ENCODE data around the gene IL2RA. TPM values are rescaled to one million over a fixed set of nuclear protein-coding genes. Genes with fewer than 3 reads are reported as not detected.

Gene IL2RA
- total RNA-seq, 1 experiment from 2014 or later, result 0.59 TPM

DNA sequence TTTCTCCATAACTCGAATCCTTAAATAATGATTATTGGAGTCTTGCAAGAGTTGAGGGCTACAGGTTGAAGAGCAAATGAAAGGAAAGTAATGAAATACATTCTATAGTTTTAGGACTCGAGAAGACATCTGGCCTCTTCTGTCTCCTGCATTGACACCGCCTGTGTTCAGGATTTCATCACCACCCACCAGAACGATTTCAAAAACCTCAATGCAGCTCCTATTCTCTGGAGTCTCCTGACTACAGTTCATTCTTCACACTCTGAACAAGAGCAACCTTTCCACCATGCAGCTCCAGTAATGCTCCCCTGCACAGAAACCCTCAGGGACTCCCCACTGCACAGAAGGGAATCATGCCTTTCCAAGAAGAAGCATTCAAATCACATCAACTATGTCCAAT lies 90.3 kb downstream of the IL2RA start:
- H3K9me2 ChIP-seq (ENCODE audit: insufficient read depth), result no peaks in the 10 kb centered on the region
- H3K4me1 ChIP-seq (ENCODE audit: control insufficient read depth in 1 of 2, insufficient read depth in 2 of 2, low read length in 2 of 2), result peaks cover 2 to 21% of the 10 kb centered on the region in 2 experiments; a peak in 3 of 4 replicates
- H3K4me3 ChIP-seq (replicated peaks in 1 of 2; ENCODE audit: low read depth in 1 of 2, low read length in 2 of 2), result no peak overlapping the region
- no peaks in the 10 kb centered on the region for H4K20me1 ChIP-seq (ENCODE audit: insufficient read depth)
- H3K27me3 ChIP-seq (ENCODE audit: insufficient read depth, low read length), result no peaks in the 10 kb centered on the region
- no TSS peak for BruUV-seq (replicated peaks)
- intact Hi-C loops (cut with micrococcal nuclease), result loop anchor here (10.0 kb wide), 1 partner anchor 113 kb away; the partner anchor contains the start of gene RBM17
- H3K9ac ChIP-seq (ENCODE audit: low read length), result no peak overlapping the region
- no peak overlapping the region for H3K27ac ChIP-seq (ENCODE audit: low read depth, low read length)
- H3K36me3 ChIP-seq (ENCODE audit: control insufficient read depth in 1 of 2, insufficient read depth in 2 of 2, low read length in 2 of 2), result no peaks in the 10 kb centered on the region
- RAD21 ChIA-PET (ENCODE audit: low non-redundant PET in 1 of 2, low total read pairs in 2 of 2, uncharacterized antibody in 2 of 2, unreplicated experiment in 2 of 2), result no interaction called here
- TF ChIP-seq POLR2A (IDR thresholded peaks at IDR 0.05; ENCODE audit: borderline replicate concordance, extremely low read depth, insufficient read depth, insufficient read length), result no peak
- TF ChIP-seq, protein P1, sequence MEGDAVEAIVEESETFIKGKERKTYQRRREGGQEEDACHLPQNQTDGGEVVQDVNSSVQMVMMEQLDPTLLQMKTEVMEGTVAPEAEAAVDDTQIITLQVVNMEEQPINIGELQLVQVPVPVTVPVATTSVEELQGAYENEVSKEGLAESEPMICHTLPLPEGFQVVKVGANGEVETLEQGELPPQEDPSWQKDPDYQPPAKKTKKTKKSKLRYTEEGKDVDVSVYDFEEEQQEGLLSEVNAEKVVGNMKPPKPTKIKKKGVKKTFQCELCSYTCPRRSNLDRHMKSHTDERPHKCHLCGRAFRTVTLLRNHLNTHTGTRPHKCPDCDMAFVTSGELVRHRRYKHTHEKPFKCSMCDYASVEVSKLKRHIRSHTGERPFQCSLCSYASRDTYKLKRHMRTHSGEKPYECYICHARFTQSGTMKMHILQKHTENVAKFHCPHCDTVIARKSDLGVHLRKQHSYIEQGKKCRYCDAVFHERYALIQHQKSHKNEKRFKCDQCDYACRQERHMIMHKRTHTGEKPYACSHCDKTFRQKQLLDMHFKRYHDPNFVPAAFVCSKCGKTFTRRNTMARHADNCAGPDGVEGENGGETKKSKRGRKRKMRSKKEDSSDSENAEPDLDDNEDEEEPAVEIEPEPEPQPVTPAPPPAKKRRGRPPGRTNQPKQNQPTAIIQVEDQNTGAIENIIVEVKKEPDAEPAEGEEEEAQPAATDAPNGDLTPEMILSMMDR (IDR thresholded peaks at IDR 0.05 in 2 of 3, conservative IDR thresholded peaks at IDR 0.05 in 1 of 3; ENCODE audit: borderline replicate concordance in 1 of 3, insufficient read depth in 1 of 3, low read depth in 2 of 3, low read length in 2 of 3), result no peak
- no peak for TF ChIP-seq JUND (IDR thresholded peaks at IDR 0.05)
- TF ChIP-seq EZH2 (IDR thresholded peaks at IDR 0.05), result no peak
- TF ChIP-seq, protein P2, sequence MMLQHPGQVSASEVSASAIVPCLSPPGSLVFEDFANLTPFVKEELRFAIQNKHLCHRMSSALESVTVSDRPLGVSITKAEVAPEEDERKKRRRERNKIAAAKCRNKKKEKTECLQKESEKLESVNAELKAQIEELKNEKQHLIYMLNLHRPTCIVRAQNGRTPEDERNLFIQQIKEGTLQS (IDR thresholded peaks at IDR 0.05), result no peak
- TF ChIP-seq FOSL1 (IDR thresholded peaks at IDR 0.05; ENCODE audit: low read depth), result no peak
- TF ChIP-seq, protein P3, sequence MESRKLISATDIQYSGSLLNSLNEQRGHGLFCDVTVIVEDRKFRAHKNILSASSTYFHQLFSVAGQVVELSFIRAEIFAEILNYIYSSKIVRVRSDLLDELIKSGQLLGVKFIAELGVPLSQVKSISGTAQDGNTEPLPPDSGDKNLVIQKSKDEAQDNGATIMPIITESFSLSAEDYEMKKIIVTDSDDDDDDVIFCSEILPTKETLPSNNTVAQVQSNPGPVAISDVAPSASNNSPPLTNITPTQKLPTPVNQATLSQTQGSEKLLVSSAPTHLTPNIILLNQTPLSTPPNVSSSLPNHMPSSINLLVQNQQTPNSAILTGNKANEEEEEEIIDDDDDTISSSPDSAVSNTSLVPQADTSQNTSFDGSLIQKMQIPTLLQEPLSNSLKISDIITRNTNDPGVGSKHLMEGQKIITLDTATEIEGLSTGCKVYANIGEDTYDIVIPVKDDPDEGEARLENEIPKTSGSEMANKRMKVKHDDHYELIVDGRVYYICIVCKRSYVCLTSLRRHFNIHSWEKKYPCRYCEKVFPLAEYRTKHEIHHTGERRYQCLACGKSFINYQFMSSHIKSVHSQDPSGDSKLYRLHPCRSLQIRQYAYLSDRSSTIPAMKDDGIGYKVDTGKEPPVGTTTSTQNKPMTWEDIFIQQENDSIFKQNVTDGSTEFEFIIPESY (IDR thresholded peaks at IDR 0.05; ENCODE audit: extremely low read depth, insufficient replicate concordance, low read length), result no peak
- no peak for TF ChIP-seq CBX3 (IDR thresholded peaks at IDR 0.05; ENCODE audit: low read depth)
- TF ChIP-seq EZH2phosphoT487 (IDR thresholded peaks at IDR 0.05; ENCODE audit: borderline replicate concordance), result no peak
- no peak for TF ChIP-seq RAD21 (IDR thresholded peaks at IDR 0.05; ENCODE audit: low read depth)
- TF ChIP-seq SP1 (IDR thresholded peaks at IDR 0.05; ENCODE audit: low read depth), result no peak
- TF ChIP-seq REST (IDR thresholded peaks at IDR 0.05; ENCODE audit: low read depth), result no peak
- no peak for TF ChIP-seq SIN3A (IDR thresholded peaks at IDR 0.05; ENCODE audit: low read depth)
- no peak for TF ChIP-seq TCF7L2 (IDR thresholded peaks at IDR 0.05; ENCODE audit: borderline replicate concordance, extremely low read depth, insufficient read depth, insufficient read length)
- no peak for TF ChIP-seq ELF1 (IDR thresholded peaks at IDR 0.05; ENCODE audit: borderline replicate concordance, low read depth)
- TF ChIP-seq ZNF274 (IDR thresholded peaks at IDR 0.05; ENCODE audit: low read depth, low read length), result no peak
- CTCF ChIA-PET, result no interaction called here
- H3K4me2 ChIP-seq (ENCODE audit: low read length), result no peak overlapping the region
- peaks cover 47% of the 10 kb centered on the region for H3K79me2 ChIP-seq (ENCODE audit: insufficient read depth, low read length)
- H2AFZ ChIP-seq (ENCODE audit: low read depth, low read length, poor library complexity, severe bottlenecking), result no peak overlapping the region
- DNase-seq (ENCODE audit: low read depth, low spot score) (no peak), ATAC-seq (no peak)
- POLR2A ChIA-PET, result no interaction called here
- H3K9me3 ChIP-seq (ENCODE audit: control insufficient read depth in 1 of 2, insufficient read depth in 1 of 2, low read depth in 1 of 2, low read length in 2 of 2), result no peaks in the 10 kb centered on the region

Measured in HCT116 (cell line).